OCI-LY3 (cell line): ENCODE results near the gene CHAF1A.

Experiments
- EZH2phosphoT487 ChIP-seq: fragments of 200-600 bp; shearing (Covaris generic); IDR thresholded peaks from 2 replicates; pipeline ENCODE4 v1.6.1; 2018; ENCODE audit warnings: antibody characterized with exemption, mixed run types, low read depth
- TF ChIP-seq, protein P1 (sequence below): fragments of 200-600, 300-600 bp; sonication (generic); IDR thresholded peaks from 2 replicates; pipeline ENCODE4 v1.5.1; 2014; ENCODE audit warnings: antibody characterized with exemption, low read length, low read depth

DNA sequence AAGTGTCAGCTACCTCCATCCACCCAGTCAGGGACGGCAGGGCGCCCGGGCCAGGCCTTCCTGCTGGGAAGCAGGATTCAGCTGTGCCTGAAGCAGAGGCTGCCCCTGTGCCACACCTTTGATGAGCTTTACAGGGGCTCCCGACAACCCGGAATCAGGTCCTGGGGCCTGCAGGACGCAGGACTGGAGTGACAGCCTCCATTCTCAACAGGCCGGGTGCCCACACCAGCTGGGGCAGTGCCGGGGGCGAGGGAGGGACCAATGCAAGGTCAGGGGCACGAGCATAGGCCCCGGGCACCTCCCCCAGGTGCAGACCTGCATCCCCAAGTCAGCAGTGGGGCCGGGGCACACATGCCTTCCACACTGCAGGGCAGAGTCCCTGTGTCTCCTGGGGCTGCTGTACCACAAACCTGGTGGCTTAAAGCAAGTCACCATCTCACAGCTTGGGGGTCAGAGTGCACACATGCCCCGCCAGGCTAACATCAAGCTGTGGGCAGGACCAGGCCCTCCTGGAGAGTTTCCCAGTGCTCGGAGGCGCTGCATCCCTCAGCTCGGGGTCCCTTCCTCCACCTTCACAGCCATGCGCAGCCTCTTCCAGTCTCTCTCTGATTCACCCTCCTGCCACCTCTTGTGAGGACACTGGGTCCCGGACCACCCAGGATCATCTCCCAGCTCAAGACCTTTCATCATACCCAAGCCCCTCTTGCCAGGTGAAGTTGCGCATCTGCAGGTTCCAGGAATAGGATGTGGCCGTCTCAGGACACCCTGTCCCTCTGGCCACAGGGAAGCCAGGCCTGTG lies 41.7 kb downstream of the CHAF1A start:
- TF ChIP-seq, protein P1, sequence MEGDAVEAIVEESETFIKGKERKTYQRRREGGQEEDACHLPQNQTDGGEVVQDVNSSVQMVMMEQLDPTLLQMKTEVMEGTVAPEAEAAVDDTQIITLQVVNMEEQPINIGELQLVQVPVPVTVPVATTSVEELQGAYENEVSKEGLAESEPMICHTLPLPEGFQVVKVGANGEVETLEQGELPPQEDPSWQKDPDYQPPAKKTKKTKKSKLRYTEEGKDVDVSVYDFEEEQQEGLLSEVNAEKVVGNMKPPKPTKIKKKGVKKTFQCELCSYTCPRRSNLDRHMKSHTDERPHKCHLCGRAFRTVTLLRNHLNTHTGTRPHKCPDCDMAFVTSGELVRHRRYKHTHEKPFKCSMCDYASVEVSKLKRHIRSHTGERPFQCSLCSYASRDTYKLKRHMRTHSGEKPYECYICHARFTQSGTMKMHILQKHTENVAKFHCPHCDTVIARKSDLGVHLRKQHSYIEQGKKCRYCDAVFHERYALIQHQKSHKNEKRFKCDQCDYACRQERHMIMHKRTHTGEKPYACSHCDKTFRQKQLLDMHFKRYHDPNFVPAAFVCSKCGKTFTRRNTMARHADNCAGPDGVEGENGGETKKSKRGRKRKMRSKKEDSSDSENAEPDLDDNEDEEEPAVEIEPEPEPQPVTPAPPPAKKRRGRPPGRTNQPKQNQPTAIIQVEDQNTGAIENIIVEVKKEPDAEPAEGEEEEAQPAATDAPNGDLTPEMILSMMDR: no peak
- no peak for TF ChIP-seq EZH2phosphoT487
